ENCODE measurements around the gene CLNK.

CLNK gene

GRCh38 chr4:10732235-10732913, 47.8 kb upstream of the CLNK start:
- no peaks in the 10 kb centered on the region for H3K79me2 ChIP-seq (ENCODE audit: insufficient read depth, low read length)
- H3K4me1 ChIP-seq (ENCODE audit: insufficient read depth, low read length, severe bottlenecking), result no peaks in the 10 kb centered on the region
- no peaks in the 10 kb centered on the region for H3K9me2 ChIP-seq (ENCODE audit: low read depth, low read length)
- H3K9me3 ChIP-seq (ENCODE audit: low read length), result no peaks in the 10 kb centered on the region
- no peaks in the 10 kb centered on the region for H3K36me3 ChIP-seq (ENCODE audit: insufficient read depth, low read length)
- TF ChIP-seq, protein P1, sequence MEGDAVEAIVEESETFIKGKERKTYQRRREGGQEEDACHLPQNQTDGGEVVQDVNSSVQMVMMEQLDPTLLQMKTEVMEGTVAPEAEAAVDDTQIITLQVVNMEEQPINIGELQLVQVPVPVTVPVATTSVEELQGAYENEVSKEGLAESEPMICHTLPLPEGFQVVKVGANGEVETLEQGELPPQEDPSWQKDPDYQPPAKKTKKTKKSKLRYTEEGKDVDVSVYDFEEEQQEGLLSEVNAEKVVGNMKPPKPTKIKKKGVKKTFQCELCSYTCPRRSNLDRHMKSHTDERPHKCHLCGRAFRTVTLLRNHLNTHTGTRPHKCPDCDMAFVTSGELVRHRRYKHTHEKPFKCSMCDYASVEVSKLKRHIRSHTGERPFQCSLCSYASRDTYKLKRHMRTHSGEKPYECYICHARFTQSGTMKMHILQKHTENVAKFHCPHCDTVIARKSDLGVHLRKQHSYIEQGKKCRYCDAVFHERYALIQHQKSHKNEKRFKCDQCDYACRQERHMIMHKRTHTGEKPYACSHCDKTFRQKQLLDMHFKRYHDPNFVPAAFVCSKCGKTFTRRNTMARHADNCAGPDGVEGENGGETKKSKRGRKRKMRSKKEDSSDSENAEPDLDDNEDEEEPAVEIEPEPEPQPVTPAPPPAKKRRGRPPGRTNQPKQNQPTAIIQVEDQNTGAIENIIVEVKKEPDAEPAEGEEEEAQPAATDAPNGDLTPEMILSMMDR (IDR thresholded peaks at IDR 0.05; ENCODE audit: low read length), result no peak
- no peak for TF ChIP-seq EZH2 (IDR thresholded peaks at IDR 0.05; ENCODE audit: borderline replicate concordance, low read length)
- H2AFZ ChIP-seq (ENCODE audit: low read length), result no peak overlapping the region
- no peaks in the 10 kb centered on the region for H3F3A ChIP-seq (ENCODE audit: insufficient read depth, low read length)
- H3K27ac ChIP-seq (ENCODE audit: low read depth, low read length, poor library complexity, severe bottlenecking), result no peak overlapping the region
- H3K4me3 ChIP-seq (ENCODE audit: low read depth, low read length, poor library complexity, severe bottlenecking), result no peak overlapping the region
- H3K4me2 ChIP-seq (ENCODE audit: low read length), result no peak overlapping the region
- no peaks in the 10 kb centered on the region for H3K27me3 ChIP-seq (ENCODE audit: insufficient read depth, low read length)
- H4K20me1 ChIP-seq (ENCODE audit: insufficient read depth, low read length), result no peaks in the 10 kb centered on the region
- H3K9ac ChIP-seq (ENCODE audit: low read length), result no peak overlapping the region

- Histone ChIP-seq H3K9me3 (ENCODE audit: low read length) (no peaks in the 10 kb centered on the region), H3K4me3 (ENCODE audit: low read depth, low read length, poor library complexity, severe bottlenecking) (no peak overlapping the region), H3K27ac (ENCODE audit: low read depth, low read length, poor library complexity, severe bottlenecking) (no peak overlapping the region), H3K4me1 (ENCODE audit: insufficient read depth, low read length, severe bottlenecking) (no peaks in the 10 kb centered on the region), H3K4me2 (ENCODE audit: low read length) (no peak overlapping the region), H3F3A (ENCODE audit: insufficient read depth, low read length) (no peaks in the 10 kb centered on the region), H3K9ac (ENCODE audit: low read length) (no peak overlapping the region), H3K36me3 (ENCODE audit: insufficient read depth, low read length) (no peaks in the 10 kb centered on the region), H3K27me3 (ENCODE audit: insufficient read depth, low read length) (no peaks in the 10 kb centered on the region), H3K79me2 (ENCODE audit: insufficient read depth, low read length) (no peaks in the 10 kb centered on the region), H3K9me2 (ENCODE audit: low read depth, low read length) (no peaks in the 10 kb centered on the region), H2AFZ (ENCODE audit: low read length) (no peak overlapping the region), H4K20me1 (ENCODE audit: insufficient read depth, low read length) (no peaks in the 10 kb centered on the region)
- TF ChIP-seq, protein P1 (IDR thresholded peaks at IDR 0.05; ENCODE audit: low read length), result no peak
- no peak for TF ChIP-seq EZH2 (IDR thresholded peaks at IDR 0.05; ENCODE audit: borderline replicate concordance, low read length)
Measured at GRCh38 chr4:10731690-10732089, 47.1 kb upstream of the CLNK start.

DNA sequence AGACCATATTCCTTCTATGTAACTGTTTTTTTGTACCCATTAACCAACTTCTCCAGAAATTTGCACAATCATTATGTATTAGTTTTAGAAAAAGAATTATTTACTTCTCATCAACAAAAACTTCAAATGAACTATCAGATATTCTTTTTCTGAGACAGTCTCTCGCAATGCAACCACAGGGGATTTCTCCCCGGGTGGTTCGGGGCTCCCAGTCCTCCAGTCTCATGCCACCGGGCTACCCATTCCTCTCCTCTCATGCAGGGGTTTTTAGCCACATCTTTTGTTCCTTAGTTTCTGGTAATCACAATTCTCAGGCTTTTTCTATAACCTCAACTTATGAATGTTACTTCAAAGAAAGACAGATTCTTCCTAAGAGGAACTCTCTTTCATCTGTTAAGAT, 46.6 kb upstream of the CLNK start:
- no peak overlapping the region for H3K9ac ChIP-seq (ENCODE audit: low read length)
- H3K9me3 ChIP-seq (ENCODE audit: low read length), result no peaks in the 10 kb centered on the region
- no peaks in the 10 kb centered on the region for H3F3A ChIP-seq (ENCODE audit: insufficient read depth, low read length)
- no peak overlapping the region for H3K27ac ChIP-seq (ENCODE audit: low read depth, low read length, poor library complexity, severe bottlenecking)
- H3K4me2 ChIP-seq (ENCODE audit: low read length), result no peak overlapping the region
- no peaks in the 10 kb centered on the region for H3K36me3 ChIP-seq (ENCODE audit: insufficient read depth, low read length)
- TF ChIP-seq, protein P1 (IDR thresholded peaks at IDR 0.05; ENCODE audit: low read length), result no peak
- no peak for TF ChIP-seq EZH2 (IDR thresholded peaks at IDR 0.05; ENCODE audit: borderline replicate concordance, low read length)
- no peaks in the 10 kb centered on the region for H4K20me1 ChIP-seq (ENCODE audit: insufficient read depth, low read length)
- no peaks in the 10 kb centered on the region for H3K79me2 ChIP-seq (ENCODE audit: insufficient read depth, low read length)
- no peak overlapping the region for H3K4me3 ChIP-seq (ENCODE audit: low read depth, low read length, poor library complexity, severe bottlenecking)
- H3K4me1 ChIP-seq (ENCODE audit: insufficient read depth, low read length, severe bottlenecking), result no peaks in the 10 kb centered on the region
- no peak overlapping the region for H2AFZ ChIP-seq (ENCODE audit: low read length)
- H3K27me3 ChIP-seq (ENCODE audit: insufficient read depth, low read length), result no peaks in the 10 kb centered on the region
- no peaks in the 10 kb centered on the region for H3K9me2 ChIP-seq (ENCODE audit: low read depth, low read length)

Measured in OCI-LY1 (cell line).